HG03575 (cell line): ENCODE data around the gene PLCB3.

Source experiments
- ATAC-seq: cut with Tn5 transposase; IDR thresholded peaks from one replicate; pipeline ENCODE4 v1.9.1; 2021; ENCODE audit not compliant: unreplicated experiment, insufficient number of reproducible peaks, low FRiP score; ENCODE audit errors: extremely low read depth

PLCB3 gene

GRCh38 chr11:64219755-64220154 is 31.6 kb upstream of the PLCB3 start:
- ATAC-seq: no peak

DNA sequence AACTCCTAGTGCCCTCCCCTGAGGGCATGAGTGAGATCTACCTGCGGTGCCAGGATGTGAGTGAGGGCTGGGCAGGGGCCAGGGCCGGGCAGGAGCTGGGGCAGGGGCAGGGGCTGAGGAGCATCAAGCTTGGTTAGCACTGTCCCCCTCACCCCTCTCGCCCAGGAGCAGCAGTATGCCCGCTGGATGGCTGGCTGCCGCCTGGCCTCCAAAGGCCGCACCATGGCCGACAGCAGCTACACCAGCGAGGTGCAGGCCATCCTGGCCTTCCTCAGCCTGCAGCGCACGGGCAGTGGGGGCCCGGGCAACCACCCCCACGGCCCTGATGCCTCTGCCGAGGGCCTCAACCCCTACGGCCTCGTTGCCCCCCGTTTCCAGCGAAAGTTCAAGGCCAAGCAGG is 31.1 kb upstream of the PLCB3 start:
- no peak for ATAC-seq

- no peak for ATAC-seq
Measured at GRCh38 chr11:64220798-64221197, 30.5 kb upstream of the PLCB3 start.

- no peak for ATAC-seq
Measured at GRCh38 chr11:64222651-64223000, 28.7 kb upstream of the PLCB3 start.

GRCh38 chr11:64223001-64223651 is 28.2 kb upstream of the PLCB3 start:
- ATAC-seq: no peak

GRCh38 chr11:64224151-64224890 is 27.0 kb upstream of the PLCB3 start:
- no peak for ATAC-seq

DNA sequence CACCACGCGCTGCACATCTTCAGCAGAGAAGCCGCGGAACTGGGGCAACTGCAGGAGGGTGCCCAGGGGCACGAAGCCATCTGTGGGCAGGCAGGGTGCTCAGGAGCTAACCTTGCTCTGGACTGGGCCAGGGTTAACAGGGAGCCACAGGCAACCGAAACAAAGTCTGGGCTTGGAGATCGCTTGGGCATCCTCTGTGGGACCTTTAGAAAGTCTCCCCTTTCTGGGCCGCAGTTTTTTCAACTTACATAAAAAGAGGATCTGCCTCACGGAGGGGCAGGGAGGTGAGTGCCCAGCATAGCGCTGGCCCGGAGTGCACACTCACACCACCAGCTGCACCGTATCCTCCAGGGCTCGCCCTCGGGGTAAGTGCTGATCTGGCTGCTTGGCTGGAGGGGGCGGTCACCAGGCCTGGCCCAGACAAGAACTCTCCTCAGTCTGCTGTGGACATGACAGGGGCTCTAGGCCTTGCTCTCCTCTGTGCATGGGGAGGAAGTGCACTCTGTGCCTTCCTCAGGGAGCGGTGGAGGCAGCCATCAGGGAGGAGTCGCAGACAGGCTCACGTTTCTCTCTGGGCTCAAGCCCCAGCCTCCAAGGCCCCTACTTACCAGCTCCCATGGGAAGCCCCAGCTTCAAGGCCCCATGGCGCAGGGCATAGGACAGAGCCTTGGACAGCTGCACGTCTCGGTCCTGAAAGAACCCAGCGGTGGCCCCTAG is 26.3 kb upstream of the PLCB3 start:
- no peak for ATAC-seq

- no peak for ATAC-seq
Measured at GRCh38 chr11:64225608-64226506, 25.5 kb upstream of the PLCB3 start, which contains the start of the genes NUDT22 and TRPT1. NUDT22 (plus strand) TSS chr11:64226274; CDS start chr11:64226653, 379 bp downstream. TRPT1 (minus strand) TSS chr11:64226186; CDS start chr11:64225860, 326 bp downstream.

DNA sequence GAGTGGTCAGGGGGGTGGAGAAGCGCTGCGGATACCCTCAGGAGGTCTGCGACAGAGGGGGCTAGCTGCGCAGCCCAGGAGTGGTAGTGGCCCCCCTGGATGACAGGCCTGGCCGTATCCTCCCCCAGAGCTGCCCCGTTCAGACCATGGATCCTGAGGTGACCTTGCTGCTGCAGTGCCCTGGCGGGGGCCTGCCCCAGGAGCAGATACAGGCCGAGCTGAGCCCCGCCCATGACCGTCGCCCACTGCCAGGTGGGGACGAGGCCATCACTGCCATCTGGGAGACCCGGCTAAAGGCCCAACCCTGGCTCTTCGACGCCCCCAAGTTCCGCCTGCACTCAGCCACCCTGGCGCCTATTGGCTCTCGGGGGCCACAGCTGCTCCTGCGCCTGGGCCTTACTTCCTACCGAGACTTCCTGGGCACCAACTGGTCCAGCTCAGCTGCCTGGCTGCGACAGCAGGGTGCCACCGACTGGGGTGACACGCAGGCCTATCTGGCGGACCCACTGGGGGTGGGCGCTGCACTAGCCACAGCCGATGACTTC is 24.8 kb upstream of the PLCB3 start:
- ATAC-seq: no peak

DNA sequence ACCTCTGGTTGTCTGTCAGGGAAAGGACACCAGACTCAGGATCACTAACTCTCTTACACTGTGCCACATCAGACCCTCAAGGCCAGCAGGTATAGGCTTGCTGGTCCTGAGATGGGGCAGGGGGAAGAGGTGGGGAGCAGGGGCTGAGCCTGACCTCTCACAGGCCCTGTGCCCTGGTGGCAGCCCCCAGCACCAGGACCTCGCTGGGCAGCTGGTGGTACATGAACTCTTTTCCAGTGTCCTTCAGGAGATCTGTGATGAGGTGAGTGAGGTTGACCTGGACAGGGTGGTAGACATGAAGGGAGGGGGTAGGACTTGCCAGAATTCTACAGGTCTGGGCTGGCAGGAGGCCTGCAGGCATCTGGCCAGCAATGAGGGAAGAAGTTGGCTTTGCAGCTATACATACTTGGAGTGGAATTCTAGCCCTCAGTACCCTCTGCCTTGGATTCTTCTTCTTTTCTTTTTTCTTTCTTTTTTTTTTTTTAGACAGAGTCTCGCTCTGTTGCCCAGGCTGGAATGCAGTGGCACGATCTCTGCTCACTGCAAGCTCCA is 23.8 kb upstream of the PLCB3 start:
- no peak for ATAC-seq

DNA sequence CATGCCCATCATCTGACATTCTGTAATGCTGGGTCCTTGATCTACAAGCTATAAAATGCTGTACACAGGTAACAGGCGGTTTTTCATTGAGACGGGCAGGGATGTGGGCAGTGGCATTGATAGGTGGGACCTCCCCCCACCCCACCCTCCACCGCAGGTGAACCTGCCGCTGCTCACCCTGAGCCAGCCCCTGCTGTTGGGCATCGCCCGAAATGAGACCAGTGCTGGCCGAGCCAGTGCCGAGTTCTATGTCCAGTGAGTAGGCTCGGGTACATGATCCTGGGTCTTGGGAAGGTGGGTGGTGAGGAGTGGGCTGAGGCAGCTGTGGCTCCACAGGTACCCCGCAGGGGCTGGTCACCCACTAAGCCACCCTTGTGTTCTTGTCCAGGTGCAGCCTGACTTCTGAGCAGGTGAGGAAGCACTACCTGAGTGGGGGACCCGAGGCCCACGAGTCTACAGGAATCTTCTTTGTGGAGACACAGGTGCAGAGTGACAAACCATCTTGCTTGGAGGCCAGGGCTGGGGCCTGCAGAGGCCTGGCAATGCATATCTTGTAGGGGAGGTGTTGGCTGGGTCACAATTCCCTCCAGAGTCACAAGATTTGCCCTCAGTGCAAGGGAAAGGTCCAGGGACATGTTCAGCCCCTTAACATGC is 22.1 kb upstream of the PLCB3 start:
- no peak for ATAC-seq

- ATAC-seq: no peak
Measured at GRCh38 chr11:64229744-64230170, 21.6 kb upstream of the PLCB3 start.

- no peak for ATAC-seq
Measured at GRCh38 chr11:64230171-64230984, 21.0 kb upstream of the PLCB3 start, which contains the start of gene DNAJC4. DNAJC4 (plus strand) TSS chr11:64230548; CDS start chr11:64230855, 307 bp downstream.

- ATAC-seq: no peak
Measured at GRCh38 chr11:64230985-64231365, 20.4 kb upstream of the PLCB3 start.

DNA sequence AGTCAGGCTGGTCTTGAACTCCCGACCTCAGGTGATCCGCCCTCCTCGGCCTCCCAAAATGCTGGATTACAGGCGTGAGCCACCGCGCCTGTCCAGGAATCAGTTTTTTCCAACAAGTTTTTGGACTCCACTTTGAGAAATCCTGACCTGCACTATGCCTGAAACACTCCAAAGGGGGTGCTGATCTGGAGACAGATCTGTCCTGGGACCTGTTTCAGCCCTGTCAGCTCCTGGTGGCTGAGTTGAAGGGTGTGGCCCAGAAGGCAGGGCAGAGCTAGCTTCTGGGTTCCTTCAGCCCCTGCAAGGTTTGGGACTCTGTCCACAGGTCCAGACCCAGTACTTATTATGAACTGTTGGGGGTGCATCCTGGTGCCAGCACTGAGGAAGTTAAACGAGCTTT is 19.8 kb upstream of the PLCB3 start:
- ATAC-seq: no peak

GRCh38 chr11:64232182-64232966 is 19.0 kb upstream of the PLCB3 start:
- ATAC-seq: no peak

- ATAC-seq: no peak
Measured at GRCh38 chr11:64232967-64233315, 18.4 kb upstream of the PLCB3 start.
